ENCODE results near the gene SLC35F3. TPM values are rescaled to one million over a fixed set of nuclear protein-coding genes. Genes with fewer than 3 reads are reported as not detected.

Gene SLC35F3
- total RNA-seq, 1 donor from 2014 or later, result 1.6 TPM

GRCh38 chr1:233959971-233960370 lies 55.5 kb downstream of the SLC35F3 start:
- no peak for DNase-seq (ENCODE audit: low read depth)
- TF ChIP-seq, protein P1, sequence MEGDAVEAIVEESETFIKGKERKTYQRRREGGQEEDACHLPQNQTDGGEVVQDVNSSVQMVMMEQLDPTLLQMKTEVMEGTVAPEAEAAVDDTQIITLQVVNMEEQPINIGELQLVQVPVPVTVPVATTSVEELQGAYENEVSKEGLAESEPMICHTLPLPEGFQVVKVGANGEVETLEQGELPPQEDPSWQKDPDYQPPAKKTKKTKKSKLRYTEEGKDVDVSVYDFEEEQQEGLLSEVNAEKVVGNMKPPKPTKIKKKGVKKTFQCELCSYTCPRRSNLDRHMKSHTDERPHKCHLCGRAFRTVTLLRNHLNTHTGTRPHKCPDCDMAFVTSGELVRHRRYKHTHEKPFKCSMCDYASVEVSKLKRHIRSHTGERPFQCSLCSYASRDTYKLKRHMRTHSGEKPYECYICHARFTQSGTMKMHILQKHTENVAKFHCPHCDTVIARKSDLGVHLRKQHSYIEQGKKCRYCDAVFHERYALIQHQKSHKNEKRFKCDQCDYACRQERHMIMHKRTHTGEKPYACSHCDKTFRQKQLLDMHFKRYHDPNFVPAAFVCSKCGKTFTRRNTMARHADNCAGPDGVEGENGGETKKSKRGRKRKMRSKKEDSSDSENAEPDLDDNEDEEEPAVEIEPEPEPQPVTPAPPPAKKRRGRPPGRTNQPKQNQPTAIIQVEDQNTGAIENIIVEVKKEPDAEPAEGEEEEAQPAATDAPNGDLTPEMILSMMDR (conservative IDR thresholded peaks at IDR 0.05; ENCODE audit: low read depth, low read length), result no peak
- H3K4me3 ChIP-seq (ENCODE audit: low read depth, low read length), result no peak overlapping the region

GRCh38 chr1:233960386-233960785 lies 55.9 kb downstream of the SLC35F3 start:
- TF ChIP-seq, protein P1 (conservative IDR thresholded peaks at IDR 0.05; ENCODE audit: low read depth, low read length), result no peak
- H3K4me3 ChIP-seq (ENCODE audit: low read depth, low read length), result no peak overlapping the region
- no peak for DNase-seq (ENCODE audit: low read depth)

DNA sequence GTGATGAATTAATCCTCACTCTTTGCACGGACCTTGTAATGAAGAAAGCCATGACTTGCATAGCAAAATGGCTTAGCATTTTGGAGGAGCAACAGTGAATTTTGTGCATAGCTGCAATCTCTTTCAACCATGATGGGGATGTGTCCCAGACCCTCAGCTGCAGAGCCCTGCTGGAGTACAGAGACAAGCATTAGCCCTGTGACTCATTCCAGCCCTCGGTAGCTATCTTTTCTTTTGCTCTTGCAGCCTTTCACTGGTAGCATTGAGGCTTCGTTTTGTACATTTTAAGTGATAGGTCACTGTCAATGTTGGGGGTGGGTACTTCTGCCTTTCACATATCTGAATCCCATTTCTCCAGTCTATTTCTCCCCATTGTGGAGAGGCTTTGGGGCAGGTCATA lies 58.4 kb downstream of the SLC35F3 start:
- H3K4me3 ChIP-seq (ENCODE audit: low read depth, low read length), result no peak overlapping the region
- TF ChIP-seq, protein P1 (conservative IDR thresholded peaks at IDR 0.05; ENCODE audit: low read depth, low read length), result no peak
- no peak for DNase-seq (ENCODE audit: low read depth)

- DNase-seq (ENCODE audit: low read depth), result no peak
- H3K4me3 ChIP-seq (ENCODE audit: low read depth, low read length), result no peak overlapping the region
- TF ChIP-seq, protein P1 (conservative IDR thresholded peaks at IDR 0.05; ENCODE audit: low read depth, low read length), result no peak
Observed at GRCh38 chr1:233965856-233966255, 61.4 kb downstream of the SLC35F3 start.

DNA sequence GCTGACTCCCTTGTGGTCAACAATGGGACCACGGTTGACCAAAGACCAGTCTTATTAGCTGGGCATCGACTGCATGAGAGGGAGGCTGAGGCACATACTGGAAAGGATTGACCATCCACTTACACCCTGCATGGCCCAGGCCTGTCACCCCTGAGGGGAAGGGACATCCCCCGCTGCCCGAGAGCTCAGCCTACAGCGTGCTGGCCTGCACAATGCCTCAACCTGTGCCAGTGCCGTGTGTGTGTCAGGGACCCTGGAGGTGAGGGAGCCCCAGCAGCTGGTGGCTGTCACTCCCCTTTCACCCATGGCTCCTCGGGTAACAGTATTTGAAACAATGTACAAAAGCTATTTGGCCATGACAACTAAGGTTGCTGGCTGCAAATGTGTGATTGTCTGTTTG lies 67.3 kb downstream of the SLC35F3 start:
- TF ChIP-seq, protein P1 (conservative IDR thresholded peaks at IDR 0.05; ENCODE audit: low read depth, low read length), result no peak
- no peak overlapping the region for H3K4me3 ChIP-seq (ENCODE audit: low read depth, low read length)
- no peak for DNase-seq (ENCODE audit: low read depth)

- TF ChIP-seq, protein P1 (conservative IDR thresholded peaks at IDR 0.05; ENCODE audit: low read depth, low read length), result no peak
- no peak overlapping the region for H3K4me3 ChIP-seq (ENCODE audit: low read depth, low read length)
- DNase-seq (ENCODE audit: low read depth), result no peak
Observed at GRCh38 chr1:233972563-233972950, 68.1 kb downstream of the SLC35F3 start.

DNA sequence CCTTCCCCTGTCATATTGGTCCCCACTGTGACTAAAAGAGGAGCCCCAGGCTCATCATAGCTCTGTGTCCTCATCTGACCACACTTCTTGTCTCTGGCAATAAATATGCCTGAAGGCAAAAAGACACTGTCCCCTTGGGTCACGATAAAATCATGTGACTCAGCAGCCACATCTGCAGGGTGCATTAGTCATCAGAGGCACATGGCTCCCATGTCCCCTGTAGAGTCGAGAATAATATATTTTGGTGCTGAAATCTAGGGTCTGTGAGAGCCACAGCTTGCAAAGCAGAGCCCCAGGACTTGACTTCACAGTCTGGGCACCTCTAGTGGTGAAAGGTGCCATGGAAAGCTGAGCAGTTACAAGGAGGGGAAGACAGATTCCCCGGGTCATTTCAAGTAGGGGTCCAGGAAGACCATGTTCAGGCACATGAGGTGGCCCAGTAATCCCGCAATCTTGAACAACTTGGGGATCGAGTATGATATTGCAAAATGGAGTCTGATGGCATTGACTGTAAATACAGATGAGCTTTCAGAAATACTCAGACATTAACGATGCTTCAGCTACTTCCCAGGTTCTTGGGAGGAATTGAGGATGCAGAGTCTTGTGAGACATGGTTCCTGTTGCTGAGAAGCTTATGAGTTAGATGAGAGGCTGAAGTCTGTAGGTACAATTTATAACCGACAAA lies 68.6 kb downstream of the SLC35F3 start:
- TF ChIP-seq, protein P1 (conservative IDR thresholded peaks at IDR 0.05; ENCODE audit: low read depth, low read length), result peak; percentile 17
- no peak overlapping the region for H3K4me3 ChIP-seq (ENCODE audit: low read depth, low read length)
- no peak for DNase-seq (ENCODE audit: low read depth)
